OCI-LY1 (cell line): ENCODE measurements around the gene CD83.
"Not testable (repeated sequence)": the region's sequence is repeated elsewhere in the genome, so short reads cannot be mapped to it uniquely, and the experiment has no call there.

ENCODE experiments used
- H2AFZ ChIP-seq: fragments of 200-600 bp; sonication (generic), shearing (Covaris generic); 2 replicates; pipeline ENCODE4 v1.6.0; 2014; ENCODE audit warnings: antibody characterized with exemption, mild to moderate bottlenecking, low read length
- H3F3A ChIP-seq: fragments of 200-600 bp; sonication (generic), shearing (Covaris generic); 2 replicates; pipeline ENCODE4 v1.6.0; 2014; ENCODE audit warnings: mild to moderate bottlenecking, antibody characterized with exemption, low read length, moderate library complexity; ENCODE audit not compliant: insufficient read depth
- H3K27ac ChIP-seq: fragments of 200-600 bp; sonication (generic); 2 replicates; pipeline ENCODE4 v1.5.1; 2014; ENCODE audit warnings: low read length, mixed run types, mild to moderate bottlenecking, low read depth; ENCODE audit not compliant: poor library complexity, severe bottlenecking
- H3K27me3 ChIP-seq: fragments of 200-600 bp; sonication (generic); 2 replicates; pipeline ENCODE4 v1.6.0; 2014; ENCODE audit warnings: antibody characterized with exemption, mild to moderate bottlenecking, low read length, moderate library complexity; ENCODE audit not compliant: insufficient read depth
- H3K36me3 ChIP-seq: fragments of 200-600 bp; sonication (generic); 2 replicates; pipeline ENCODE4 v1.6.1; 2014; ENCODE audit warnings: mild to moderate bottlenecking, antibody characterized with exemption, low read length, moderate library complexity, mixed read lengths; ENCODE audit not compliant: insufficient read depth
- H3K4me1 ChIP-seq: fragments of 200-600 bp; sonication (generic); 2 replicates; pipeline ENCODE4 v1.5.1; 2014; ENCODE audit warnings: mild to moderate bottlenecking, low read length, moderate library complexity; ENCODE audit not compliant: insufficient read depth, severe bottlenecking
- H3K4me2 ChIP-seq: fragments of 200-600 bp; sonication (generic), shearing (Covaris generic); 2 replicates; pipeline ENCODE4 v1.6.1; 2014; ENCODE audit warnings: low read length
- H3K4me3 ChIP-seq: fragments of 200-600 bp; sonication (generic); 2 replicates; pipeline ENCODE4 v1.5.1; 2014; ENCODE audit warnings: low read length, low read depth, mild to moderate bottlenecking, mixed read lengths; ENCODE audit not compliant: poor library complexity, severe bottlenecking
- H3K79me2 ChIP-seq: fragments of 200-600 bp; shearing (Covaris generic); 2 replicates; pipeline ENCODE4 v1.6.1; 2016; ENCODE audit warnings: mixed run types, low read length, mixed read lengths; ENCODE audit not compliant: insufficient read depth
- H3K9ac ChIP-seq: fragments of 200-600 bp; sonication (generic), shearing (Covaris generic); 2 replicates; pipeline ENCODE4 v1.6.1; 2014; ENCODE audit warnings: mild to moderate bottlenecking, low read length, mixed read lengths
- H3K9me2 ChIP-seq: fragments of 200-600 bp; sonication (generic), shearing (Covaris generic); 2 replicates; pipeline ENCODE4 v1.6.1; 2014; ENCODE audit warnings: low read depth, mild to moderate bottlenecking, low read length, mixed read lengths
- H3K9me3 ChIP-seq: fragments of 200-600 bp; shearing (Covaris generic); 2 replicates; pipeline ENCODE4 v1.6.1; 2014; ENCODE audit warnings: low read length, mixed read lengths
- H4K20me1 ChIP-seq: fragments of 200-600 bp; sonication (generic), shearing (Covaris generic); 2 replicates; pipeline ENCODE4 v1.6.0; 2016; ENCODE audit warnings: mild to moderate bottlenecking, low read length; ENCODE audit not compliant: insufficient read depth
- CTCF ChIP-seq: fragments of 200-600 bp; sonication (generic), shearing (Covaris generic); IDR thresholded peaks from 2 replicates; pipeline ENCODE4 v1.5.1; 2017; ENCODE audit warnings: mild to moderate bottlenecking, antibody characterized with exemption, low read length, moderate library complexity, mixed read lengths
- EZH2 ChIP-seq: fragments of 200-600 bp; sonication (generic), shearing (Covaris generic); IDR thresholded peaks from 2 replicates; pipeline ENCODE4 v1.8.0; 2017; ENCODE audit warnings: borderline replicate concordance, mixed run types, mild to moderate bottlenecking, antibody characterized with exemption, low read length, moderate library complexity, mixed read lengths

Gene CD83

GRCh38 chr6:14070457-14070856 lies 47.1 kb upstream of the CD83 start:
- no peaks in the 10 kb centered on the region for H3K36me3 ChIP-seq
- H3K4me1 ChIP-seq, result peaks cover 7% of the 10 kb centered on the region
- H3K9me3 ChIP-seq, result no peaks in the 10 kb centered on the region
- no peak overlapping the region for H3K4me3 ChIP-seq
- no peak overlapping the region for H3K27ac ChIP-seq
- no peaks in the 10 kb centered on the region for H3K79me2 ChIP-seq
- no peaks in the 10 kb centered on the region for H3F3A ChIP-seq
- H3K4me2 ChIP-seq, result no peak overlapping the region
- H3K9me2 ChIP-seq, result no peaks in the 10 kb centered on the region
- no peak overlapping the region for H3K9ac ChIP-seq
- H2AFZ ChIP-seq, result no peak overlapping the region
- TF ChIP-seq EZH2, result no peak
- no peak for TF ChIP-seq CTCF
- no peaks in the 10 kb centered on the region for H3K27me3 ChIP-seq
- H4K20me1 ChIP-seq, result no peaks in the 10 kb centered on the region

GRCh38 chr6:14072084-14072483 lies 45.5 kb upstream of the CD83 start:
- no peaks in the 10 kb centered on the region for H3F3A ChIP-seq
- peaks cover 10% of the 10 kb centered on the region for H3K4me1 ChIP-seq
- H3K9me3 ChIP-seq, result no peaks in the 10 kb centered on the region
- no peak for TF ChIP-seq EZH2
- no peak for TF ChIP-seq CTCF
- H3K9me2 ChIP-seq, result no peaks in the 10 kb centered on the region
- H3K79me2 ChIP-seq, result no peaks in the 10 kb centered on the region
- H2AFZ ChIP-seq, result no peak overlapping the region
- H3K27ac ChIP-seq, result no peak overlapping the region
- H3K27me3 ChIP-seq, result no peaks in the 10 kb centered on the region
- H4K20me1 ChIP-seq, result no peaks in the 10 kb centered on the region
- no peak overlapping the region for H3K9ac ChIP-seq
- no peaks in the 10 kb centered on the region for H3K36me3 ChIP-seq
- H3K4me2 ChIP-seq, result no peak overlapping the region
- no peak overlapping the region for H3K4me3 ChIP-seq

- not testable (repeated sequence) for H2AFZ ChIP-seq
Observed at GRCh38 chr6:14073561-14074354, 43.8 kb upstream of the CD83 start.

GRCh38 chr6:14074476-14075094 lies 43.0 kb upstream of the CD83 start:
- no peaks in the 10 kb centered on the region for H3K9me2 ChIP-seq
- H3K36me3 ChIP-seq, result no peaks in the 10 kb centered on the region
- H2AFZ ChIP-seq, result peak overlapping the region; percentile 9; the same call in 1 of the 2 replicates
- H3K9ac ChIP-seq, result no peak overlapping the region
- TF ChIP-seq EZH2 (no peak), CTCF (no peak)
- no peaks in the 10 kb centered on the region for H3K9me3 ChIP-seq
- no peaks in the 10 kb centered on the region for H3K79me2 ChIP-seq
- H3K27ac ChIP-seq, result no peak overlapping the region
- peak overlapping the region; percentile 25 for H3K4me3 ChIP-seq
- H3K4me1 ChIP-seq, result peaks cover 10% of the 10 kb centered on the region
- peak overlapping the region; percentile 46 for H3K4me2 ChIP-seq
- no peaks in the 10 kb centered on the region for H3F3A ChIP-seq
- H3K27me3 ChIP-seq, result no peaks in the 10 kb centered on the region
- H4K20me1 ChIP-seq, result no peaks in the 10 kb centered on the region

More at GRCh38 chr6:14073561-14074354, 43.8 kb upstream of the CD83 start:
- not testable (repeated sequence) for H3K9me3 ChIP-seq, H3F3A ChIP-seq, H4K20me1 ChIP-seq, H3K36me3 ChIP-seq, H3K79me2 ChIP-seq, H3K27me3 ChIP-seq, H3K27ac ChIP-seq, H3K4me3 ChIP-seq, H3K9me2 ChIP-seq, H3K4me2 ChIP-seq, H3K9ac ChIP-seq
- peaks cover 10% of the 10 kb centered on the region for H3K4me1 ChIP-seq
